GM12878 (cell line): Measurements from ENCODE around the gene IMPACT. TPM values are rescaled to one million over a fixed set of nuclear protein-coding genes. Genes with fewer than 3 reads are reported as not detected.

Experiments
- BRCA1 ChIP-seq: IDR thresholded peaks from 2 replicates; pipeline ENCODE4 v1.6.1; 2011; ENCODE audit warnings: low read depth, low read length, improper control_type of control experiment
- CBX3 ChIP-seq: fragments of 200-600 bp; sonication (generic); IDR thresholded peaks from 2 replicates; pipeline ENCODE4 v1.6.1; 2016; ENCODE audit warnings: low read depth, borderline replicate concordance
- polyA plus RNA-seq, 11 experiments: library from polyadenylated mRNA; depleted of rRNA in 4 of 11; unstranded in 6 of 11; stranded (reverse) in 5 of 11; fragments of >200 nt; fragmentation: Nextera tagmentation in 4 of 11; fragmentation: Illumina TruSeq in 1 of 11; extraction: Ambion mirVana in 4 of 11; extraction: Trizol in 1 of 11; gene quantifications; 1 replicate in 1 of 11; 2 replicates in 10 of 11; pipeline versions ENCODE4 v1.2.1 to v1.2.3, GENCODE V29; 2011 to 2016; ENCODE audit warnings: inconsistent platforms in 2 of 11, missing spikeins in 2 of 11, low read depth in 1 of 11
- total RNA-seq, 4 experiments: library from RNA; depleted of rRNA in 3 of 4; stranded (reverse); fragments of >200 nt in 3 of 4; fragmentation: Illumina TruSeq in 1 of 4; extraction: Trizol in 1 of 4; gene quantifications; 2 replicates each; pipeline versions ENCODE4 v1.2.1 to v1.2.3, GENCODE V29; 2013 to 2021
- TF ChIP-seq, protein P1 (sequence below): fragments of 450-650 bp; IDR thresholded peaks from 2 replicates; pipeline ENCODE4 v1.6.1; 2018; ENCODE audit warnings: borderline replicate concordance, mild to moderate bottlenecking; ENCODE audit not compliant: partially characterized antibody
- TF ChIP-seq, protein P2 (sequence below): fragments of 150-350 bp; IDR thresholded peaks from 2 replicates; pipeline ENCODE4 v1.6.1; 2014; ENCODE audit warnings: mild to moderate bottlenecking, low read depth, low read length
- TF ChIP-seq, protein P3 (sequence below): fragments of 450-650 bp; IDR thresholded peaks from 2 replicates; pipeline ENCODE4 v1.6.1; 2017; ENCODE audit warnings: mild to moderate bottlenecking, low read depth, inconsistent platforms; ENCODE audit not compliant: poor library complexity, severe bottlenecking
- TF ChIP-seq, protein P4 (sequence below): fragments of 450-650 bp; IDR thresholded peaks from 2 replicates; pipeline ENCODE4 v1.6.1; 2018; ENCODE audit warnings: mild to moderate bottlenecking, low read depth, moderate library complexity; ENCODE audit not compliant: partially characterized antibody

Gene IMPACT
- total and polyA plus RNA-seq, 10 of the 15 experiments (the other 5 are each of a cell fraction or from before 2014, with no cell fraction given): 0.10 to 0.84 (median 0.53) TPM

DNA sequence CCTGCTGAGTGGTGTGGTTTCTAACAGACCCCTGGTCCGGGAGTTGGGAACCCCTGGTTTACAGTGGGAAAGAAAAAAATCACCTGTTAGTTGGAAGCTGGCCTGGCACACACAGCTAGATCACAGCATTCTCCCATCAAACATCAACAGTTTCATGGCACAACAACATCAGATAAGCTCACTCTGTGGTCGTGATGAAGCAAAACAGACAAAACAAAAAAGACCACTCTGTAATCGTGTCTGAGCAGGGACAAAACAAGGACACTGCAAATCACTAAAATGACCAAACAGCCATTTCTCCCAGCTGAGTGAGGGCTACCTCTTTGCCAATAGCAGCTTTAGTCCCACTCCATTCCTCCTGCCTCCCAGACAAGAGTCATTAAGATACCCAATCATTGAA, 9.0 kb upstream of the IMPACT start (continued):
- TF ChIP-seq, protein P1, sequence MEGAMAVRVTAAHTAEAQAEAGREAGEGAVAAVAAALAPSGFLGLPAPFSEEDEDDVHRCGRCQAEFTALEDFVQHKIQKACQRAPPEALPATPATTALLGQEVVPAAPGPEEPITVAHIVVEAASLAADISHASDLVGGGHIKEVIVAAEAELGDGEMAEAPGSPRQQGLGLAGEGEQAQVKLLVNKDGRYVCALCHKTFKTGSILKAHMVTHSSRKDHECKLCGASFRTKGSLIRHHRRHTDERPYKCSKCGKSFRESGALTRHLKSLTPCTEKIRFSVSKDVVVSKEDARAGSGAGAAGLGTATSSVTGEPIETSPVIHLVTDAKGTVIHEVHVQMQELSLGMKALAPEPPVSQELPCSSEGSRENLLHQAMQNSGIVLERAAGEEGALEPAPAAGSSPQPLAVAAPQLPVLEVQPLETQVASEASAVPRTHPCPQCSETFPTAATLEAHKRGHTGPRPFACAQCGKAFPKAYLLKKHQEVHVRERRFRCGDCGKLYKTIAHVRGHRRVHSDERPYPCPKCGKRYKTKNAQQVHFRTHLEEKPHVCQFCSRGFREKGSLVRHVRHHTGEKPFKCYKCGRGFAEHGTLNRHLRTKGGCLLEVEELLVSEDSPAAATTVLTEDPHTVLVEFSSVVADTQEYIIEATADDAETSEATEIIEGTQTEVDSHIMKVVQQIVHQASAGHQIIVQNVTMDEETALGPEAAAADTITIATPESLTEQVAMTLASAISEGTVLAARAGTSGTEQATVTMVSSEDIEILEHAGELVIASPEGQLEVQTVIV: no peak
- TF ChIP-seq, protein P2, sequence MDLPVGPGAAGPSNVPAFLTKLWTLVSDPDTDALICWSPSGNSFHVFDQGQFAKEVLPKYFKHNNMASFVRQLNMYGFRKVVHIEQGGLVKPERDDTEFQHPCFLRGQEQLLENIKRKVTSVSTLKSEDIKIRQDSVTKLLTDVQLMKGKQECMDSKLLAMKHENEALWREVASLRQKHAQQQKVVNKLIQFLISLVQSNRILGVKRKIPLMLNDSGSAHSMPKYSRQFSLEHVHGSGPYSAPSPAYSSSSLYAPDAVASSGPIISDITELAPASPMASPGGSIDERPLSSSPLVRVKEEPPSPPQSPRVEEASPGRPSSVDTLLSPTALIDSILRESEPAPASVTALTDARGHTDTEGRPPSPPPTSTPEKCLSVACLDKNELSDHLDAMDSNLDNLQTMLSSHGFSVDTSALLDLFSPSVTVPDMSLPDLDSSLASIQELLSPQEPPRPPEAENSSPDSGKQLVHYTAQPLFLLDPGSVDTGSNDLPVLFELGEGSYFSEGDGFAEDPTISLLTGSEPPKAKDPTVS: no peak
- TF ChIP-seq, protein P3, sequence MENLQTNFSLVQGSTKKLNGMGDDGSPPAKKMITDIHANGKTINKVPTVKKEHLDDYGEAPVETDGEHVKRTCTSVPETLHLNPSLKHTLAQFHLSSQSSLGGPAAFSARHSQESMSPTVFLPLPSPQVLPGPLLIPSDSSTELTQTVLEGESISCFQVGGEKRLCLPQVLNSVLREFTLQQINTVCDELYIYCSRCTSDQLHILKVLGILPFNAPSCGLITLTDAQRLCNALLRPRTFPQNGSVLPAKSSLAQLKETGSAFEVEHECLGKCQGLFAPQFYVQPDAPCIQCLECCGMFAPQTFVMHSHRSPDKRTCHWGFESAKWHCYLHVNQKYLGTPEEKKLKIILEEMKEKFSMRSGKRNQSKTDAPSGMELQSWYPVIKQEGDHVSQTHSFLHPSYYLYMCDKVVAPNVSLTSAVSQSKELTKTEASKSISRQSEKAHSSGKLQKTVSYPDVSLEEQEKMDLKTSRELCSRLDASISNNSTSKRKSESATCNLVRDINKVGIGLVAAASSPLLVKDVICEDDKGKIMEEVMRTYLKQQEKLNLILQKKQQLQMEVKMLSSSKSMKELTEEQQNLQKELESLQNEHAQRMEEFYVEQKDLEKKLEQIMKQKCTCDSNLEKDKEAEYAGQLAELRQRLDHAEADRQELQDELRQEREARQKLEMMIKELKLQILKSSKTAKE: no peak
- TF ChIP-seq, protein P4, sequence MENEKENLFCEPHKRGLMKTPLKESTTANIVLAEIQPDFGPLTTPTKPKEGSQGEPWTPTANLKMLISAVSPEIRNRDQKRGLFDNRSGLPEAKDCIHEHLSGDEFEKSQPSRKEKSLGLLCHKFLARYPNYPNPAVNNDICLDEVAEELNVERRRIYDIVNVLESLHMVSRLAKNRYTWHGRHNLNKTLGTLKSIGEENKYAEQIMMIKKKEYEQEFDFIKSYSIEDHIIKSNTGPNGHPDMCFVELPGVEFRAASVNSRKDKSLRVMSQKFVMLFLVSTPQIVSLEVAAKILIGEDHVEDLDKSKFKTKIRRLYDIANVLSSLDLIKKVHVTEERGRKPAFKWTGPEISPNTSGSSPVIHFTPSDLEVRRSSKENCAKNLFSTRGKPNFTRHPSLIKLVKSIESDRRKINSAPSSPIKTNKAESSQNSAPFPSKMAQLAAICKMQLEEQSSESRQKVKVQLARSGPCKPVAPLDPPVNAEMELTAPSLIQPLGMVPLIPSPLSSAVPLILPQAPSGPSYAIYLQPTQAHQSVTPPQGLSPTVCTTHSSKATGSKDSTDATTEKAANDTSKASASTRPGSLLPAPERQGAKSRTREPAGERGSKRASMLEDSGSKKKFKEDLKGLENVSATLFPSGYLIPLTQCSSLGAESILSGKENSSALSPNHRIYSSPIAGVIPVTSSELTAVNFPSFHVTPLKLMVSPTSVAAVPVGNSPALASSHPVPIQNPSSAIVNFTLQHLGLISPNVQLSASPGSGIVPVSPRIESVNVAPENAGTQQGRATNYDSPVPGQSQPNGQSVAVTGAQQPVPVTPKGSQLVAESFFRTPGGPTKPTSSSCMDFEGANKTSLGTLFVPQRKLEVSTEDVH: no peak
- TF ChIP-seq CBX3 (no peak), BRCA1 (no peak)
